Eye (tissue), 1 donor: ENCODE data around the gene SNURF.
"Not testable (repeated sequence)": the region's sequence is repeated elsewhere in the genome, so short reads cannot be mapped to it uniquely, and the experiment has no call there.

Experiments used
- DNase-seq: peaks from one replicate; pipeline ENCODE4 v3.0.0-alpha.2; 2015

The SNURF gene

GRCh38 chr15:24954783-24955530 lies at the start of gene SNURF, which contains the start of gene SNRPN:
TSS of gene SNURF (plus strand) at chr15:24954987. CDS start at chr15:24955049, 62 bp downstream.
TSS of gene SNRPN (plus strand) at chr15:24954987. CDS start at chr15:24974454, 19,467 bp downstream.
- DNase-seq, result peak; percentile 81

- no peak for DNase-seq
Measured at GRCh38 chr15:24916305-24917009, 38.3 kb upstream of the SNURF start.

- DNase-seq, result no peak
Measured at GRCh38 chr15:24917431-24917830, 37.4 kb upstream of the SNURF start.

- DNase-seq, result no peak
Measured at GRCh38 chr15:24919446-24919845, 35.3 kb upstream of the SNURF start.

- not testable (repeated sequence) for DNase-seq
Measured at GRCh38 chr15:24922781-24923180, 32.0 kb upstream of the SNURF start.

- no peak for DNase-seq
Measured at GRCh38 chr15:24924153-24924552, 30.6 kb upstream of the SNURF start.

GRCh38 chr15:24924621-24925020 lies 30.2 kb upstream of the SNURF start:
- no peak for DNase-seq

GRCh38 chr15:24931874-24932732 lies 22.7 kb upstream of the SNURF start:
- not testable (repeated sequence) for DNase-seq

GRCh38 chr15:24933716-24934115 lies 21.1 kb upstream of the SNURF start:
- no peak for DNase-seq

GRCh38 chr15:24938224-24938623 lies 16.6 kb upstream of the SNURF start:
- DNase-seq, result not testable (repeated sequence)

- peak; percentile 20 for DNase-seq
Measured at GRCh38 chr15:24940236-24940635, 14.6 kb upstream of the SNURF start.

GRCh38 chr15:24943361-24943760 lies 11.4 kb upstream of the SNURF start:
- DNase-seq, result no peak

- peak; percentile 43 for DNase-seq
Measured at GRCh38 chr15:24944954-24945353, 9.8 kb upstream of the SNURF start.

GRCh38 chr15:24945711-24946110 lies 9.1 kb upstream of the SNURF start:
- DNase-seq, result no peak

- DNase-seq, result no peak
Measured at GRCh38 chr15:24948495-24948894, 6.3 kb upstream of the SNURF start.

- DNase-seq, result no peak
Measured at GRCh38 chr15:24955531-24955921, 739 bp downstream of the SNURF start.

- DNase-seq, result peak; percentile 88
Measured at GRCh38 chr15:24956111-24956838, 1.5 kb downstream of the SNURF start.

GRCh38 chr15:24957691-24958090 lies 2.9 kb downstream of the SNURF start:
- DNase-seq, result no peak

- no peak for DNase-seq
Measured at GRCh38 chr15:24961967-24962366, 7.2 kb downstream of the SNURF start.

- DNase-seq, result no peak
Measured at GRCh38 chr15:24962880-24963279, 8.1 kb downstream of the SNURF start.

GRCh38 chr15:24966364-24967103 lies 11.7 kb downstream of the SNURF start:
- DNase-seq, result no peak

- DNase-seq, result no peak
Measured at GRCh38 chr15:24971052-24971451, 16.3 kb downstream of the SNURF start.
